Endothelial cell of umbilical vein (primary cell): ENCODE data around the gene SLC19A1. TPM values are rescaled to one million over a fixed set of nuclear protein-coding genes. Genes with fewer than 3 reads are reported as not detected.

Source experiments
- BruUV-seq: library from RNA; stranded (reverse); fragments of 400-500 nt; replicated peaks from 2 replicates; lab custom pipeline; 2021; lab: Mats Ljungman, UMichigan
- CTCF ChIA-PET: fragments of 300-600, 350-600 bp; sonication (Branson Sonifier 250); formaldehyde crosslinking; loops from one replicate; lab custom pipeline; 2021; ENCODE audit warnings: antibody characterized with exemption, inconsistent platforms; lab: Charles Lee
- POLR2A ChIA-PET: fragments of 300-600, 350-600 bp; sonication (Branson Sonifier 250); formaldehyde crosslinking; loops from one replicate; lab custom pipeline; 2021; ENCODE audit warnings: antibody characterized with exemption, inconsistent platforms; lab: Charles Lee
- DNase-seq: peaks from one replicate; pipeline ENCODE4 v3.0.0-alpha.2; 2011; ENCODE audit warnings: low read depth, low spot score
- FAIRE-seq: peaks from 2 replicates; lab custom pipeline; 2011; peaks lifted over from hg19 to GRCh38; lab: Jason Lieb, UNC
- H2AFZ ChIP-seq: 2 replicates; pipeline ENCODE4 v1.6.0; 2012; ENCODE audit warnings: low read depth, low read length, control low read depth, inconsistent platforms
- H3K27ac ChIP-seq: 2 replicates; pipeline ENCODE4 v1.5.1; 2011; ENCODE audit warnings: low read depth, mild to moderate bottlenecking, control low read depth, low read length, moderate library complexity; ENCODE audit not compliant: insufficient read depth
- H3K27me3 ChIP-seq, 2 experiments: 2 replicates each; pipeline versions ENCODE4 v1.6.0 to v1.6.1; 2011; ENCODE audit warnings: low read length in 2 of 2, mixed read lengths in 1 of 2; ENCODE audit not compliant: control insufficient read depth in 2 of 2, insufficient read depth in 2 of 2
- H3K36me3 ChIP-seq, 2 experiments: 2 replicates in 1 of 2; 3 replicates in 1 of 2; pipeline ENCODE4 v1.5.1; 2011; ENCODE audit warnings: low read length in 2 of 2, mild to moderate bottlenecking in 1 of 2, moderate library complexity in 1 of 2; ENCODE audit not compliant: control insufficient read depth in 2 of 2, insufficient read depth in 2 of 2; ENCODE audit errors: extremely low read depth in 1 of 2
- H3K4me1 ChIP-seq: 3 replicates; pipeline ENCODE4 v1.5.1; 2011; ENCODE audit warnings: mild to moderate bottlenecking, low read length; ENCODE audit not compliant: control insufficient read depth, insufficient read depth; ENCODE audit errors: extremely low read depth
- H3K4me2 ChIP-seq: 2 replicates; pipeline ENCODE4 v1.6.1; 2011; ENCODE audit warnings: low read length, control low read depth, mixed read lengths; ENCODE audit not compliant: insufficient read depth
- H3K4me3 ChIP-seq, 3 experiments: fragments of 200-600 bp in 1 of 3; sonication (generic), shearing (Covaris generic) in 1 of 3; replicated peaks in 1 of 3; 2 replicates each; pipeline ENCODE4 v1.5.1; 2011 to 2016; ENCODE audit warnings: control low read depth in 3 of 3, low read length in 3 of 3, mild to moderate bottlenecking in 2 of 3, inconsistent platforms in 1 of 3, low read depth in 1 of 3, moderate library complexity in 1 of 3; ENCODE audit not compliant: insufficient read depth in 1 of 3
- H3K79me2 ChIP-seq: 2 replicates; pipeline ENCODE4 v1.6.0; 2012; ENCODE audit warnings: low read length, inconsistent platforms; ENCODE audit not compliant: control insufficient read depth, insufficient read depth
- H3K9ac ChIP-seq: replicated peaks from 2 replicates; pipeline ENCODE3; 2011; ENCODE audit warnings: low read length, control low read depth; ENCODE audit not compliant: insufficient read depth; ENCODE audit errors: extremely low read depth
- H3K9me1 ChIP-seq: replicated peaks from 3 replicates; pipeline ENCODE4 v1.6.0; 2011; ENCODE audit warnings: mild to moderate bottlenecking, low read length; ENCODE audit not compliant: control insufficient read depth, insufficient read depth; ENCODE audit errors: extremely low read depth
- H3K9me3 ChIP-seq: replicated peaks from 2 replicates; pipeline ENCODE4 v1.5.1; 2012; ENCODE audit warnings: low read length, inconsistent platforms; ENCODE audit not compliant: control insufficient read depth, insufficient read depth
- H4K20me1 ChIP-seq: replicated peaks from 2 replicates; pipeline ENCODE3; 2011; ENCODE audit warnings: mild to moderate bottlenecking, low read length; ENCODE audit not compliant: control insufficient read depth, insufficient read depth; ENCODE audit errors: extremely low read depth
- EZH2 ChIP-seq: IDR thresholded peaks from 2 replicates; pipeline ENCODE4 v1.6.1; 2012; ENCODE audit warnings: borderline replicate concordance, low read depth, mild to moderate bottlenecking, moderate library complexity, low read length, inconsistent platforms; ENCODE audit not compliant: severe bottlenecking
- FOS ChIP-seq: IDR thresholded peaks from 2 replicates; pipeline ENCODE4 v1.6.1; 2011; ENCODE audit warnings: mild to moderate bottlenecking, low read length, moderate library complexity, borderline replicate concordance; ENCODE audit not compliant: insufficient read depth
- GATA2 ChIP-seq: IDR thresholded peaks from 2 replicates; pipeline ENCODE4 v1.7.0; 2011; ENCODE audit warnings: low read depth, mild to moderate bottlenecking, moderate library complexity, mixed read lengths, low read length; ENCODE audit not compliant: insufficient read length, insufficient read depth
- JUN ChIP-seq: IDR thresholded peaks from 2 replicates; pipeline ENCODE4 v1.6.1; 2011; ENCODE audit warnings: borderline replicate concordance, low read depth; ENCODE audit not compliant: insufficient read length, insufficient read depth
- MAX ChIP-seq: IDR thresholded peaks from 2 replicates; pipeline ENCODE4 v1.6.1; 2011; ENCODE audit not compliant: insufficient read depth, insufficient read length
- MYC ChIP-seq: IDR thresholded peaks from one replicate; pipeline ENCODE4 v1.6.1; 2011; ENCODE audit warnings: mild to moderate bottlenecking, low read depth, low read length
- POLR2A ChIP-seq: IDR thresholded peaks from 2 replicates; pipeline ENCODE4 v1.6.1; 2012; ENCODE audit warnings: low read depth, mild to moderate bottlenecking, control low read depth, low read length
- dilution Hi-C: fragments of 300-500 bp; cut with MboI; formaldehyde crosslinking; loops from one replicate; pipeline ENCODE4 v1.15.0; 2019; ENCODE audit warnings: low sequenced_read_pairs; ENCODE audit not compliant: extremely low pct_ligation_motif_present
- intact Hi-C: fragments of 100-400 bp; cut with micrococcal nuclease; formaldehyde crosslinking; loops from one replicate; pipeline ENCODE4 v1.10.0; 2022
- polyA plus RNA-seq, 4 experiments: library from polyadenylated mRNA; depleted of rRNA in 3 of 4; stranded (reverse) in 3 of 4; unstranded in 1 of 4; fragments of >200 nt; gene quantifications; 2 replicates each; pipeline versions ENCODE4 v1.2.1 to v1.2.3, GENCODE V29; 2011 to 2012; ENCODE audit warnings: missing spikeins in 1 of 4
- total RNA-seq: library from RNA; stranded (reverse); gene quantifications from 2 replicates; pipeline ENCODE4 v1.2.3, GENCODE V29; 2021
- TF ChIP-seq, protein P1 (sequence below), 2 donors: IDR thresholded peaks; 1 replicate in 1 of 2; 2 replicates in 1 of 2; pipeline ENCODE4 v1.5.1; 2011; ENCODE audit warnings: low read length in 2 of 2, mild to moderate bottlenecking in 2 of 2, moderate library complexity in 2 of 2, control low read depth in 1 of 2, inconsistent platforms in 1 of 2, low read depth in 1 of 2; ENCODE audit not compliant: insufficient read depth in 1 of 2; ENCODE audit errors: extremely low read depth in 1 of 2

SLC19A1 gene
- total and polyA plus RNA-seq, 2 donors (not counting 3 experiments of a cell fraction or from before 2014, with no cell fraction given): 36.3 to 54.6 TPM

DNA sequence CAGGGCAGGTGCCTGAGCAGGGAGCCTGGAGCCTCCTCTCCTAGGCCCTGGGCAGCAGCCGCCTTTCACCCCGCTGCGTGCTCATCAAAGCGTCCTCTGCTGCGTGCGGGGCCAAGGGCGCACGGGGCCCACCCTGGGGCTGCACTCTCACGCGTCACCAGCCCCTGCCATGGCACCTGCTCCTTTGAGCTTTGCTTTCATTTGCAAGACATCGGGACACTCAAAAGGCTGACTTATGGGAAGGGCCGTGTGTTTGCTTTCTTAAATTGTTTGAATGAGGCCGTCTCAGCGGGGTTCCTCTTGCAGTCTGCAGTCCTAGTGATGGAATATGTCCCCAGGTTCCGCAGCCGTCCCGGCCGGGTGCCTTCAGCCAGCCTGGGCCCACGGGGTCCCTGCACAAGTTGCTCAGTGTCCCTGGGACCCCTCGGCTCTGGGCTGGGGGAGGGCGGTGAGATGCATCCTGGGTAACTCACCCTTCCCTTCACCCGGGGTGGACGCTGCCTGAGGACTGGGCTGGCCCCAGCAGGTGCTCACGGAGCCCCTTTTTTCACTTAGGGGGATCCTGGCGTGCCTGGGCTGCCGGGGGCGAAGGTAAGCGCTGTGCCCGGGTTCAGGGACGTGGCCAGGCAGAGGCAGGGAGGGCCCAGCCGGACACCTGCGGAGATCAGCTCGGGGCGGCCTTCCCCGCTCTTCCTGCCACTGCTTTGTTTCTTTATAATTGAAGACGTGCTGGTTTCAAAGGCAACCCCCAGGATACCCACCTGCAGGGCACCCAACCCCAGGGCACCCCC, 53.1 kb downstream of the SLC19A1 start:
- FAIRE-seq (no peak), DNase-seq (no peak)
- no peaks in the 10 kb centered on the region for H3K79me2 ChIP-seq
- no peaks in the 10 kb centered on the region for H3K9me3 ChIP-seq
- no peaks in the 10 kb centered on the region for H3K4me1 ChIP-seq
- no peak overlapping the region for H3K27ac ChIP-seq
- TF ChIP-seq MYC (no peak), FOS (no peak), JUN (no peak), POLR2A (no peak), GATA2 (no peak), MAX (no peak), EZH2 (no peak)
- TF ChIP-seq, protein P1, sequence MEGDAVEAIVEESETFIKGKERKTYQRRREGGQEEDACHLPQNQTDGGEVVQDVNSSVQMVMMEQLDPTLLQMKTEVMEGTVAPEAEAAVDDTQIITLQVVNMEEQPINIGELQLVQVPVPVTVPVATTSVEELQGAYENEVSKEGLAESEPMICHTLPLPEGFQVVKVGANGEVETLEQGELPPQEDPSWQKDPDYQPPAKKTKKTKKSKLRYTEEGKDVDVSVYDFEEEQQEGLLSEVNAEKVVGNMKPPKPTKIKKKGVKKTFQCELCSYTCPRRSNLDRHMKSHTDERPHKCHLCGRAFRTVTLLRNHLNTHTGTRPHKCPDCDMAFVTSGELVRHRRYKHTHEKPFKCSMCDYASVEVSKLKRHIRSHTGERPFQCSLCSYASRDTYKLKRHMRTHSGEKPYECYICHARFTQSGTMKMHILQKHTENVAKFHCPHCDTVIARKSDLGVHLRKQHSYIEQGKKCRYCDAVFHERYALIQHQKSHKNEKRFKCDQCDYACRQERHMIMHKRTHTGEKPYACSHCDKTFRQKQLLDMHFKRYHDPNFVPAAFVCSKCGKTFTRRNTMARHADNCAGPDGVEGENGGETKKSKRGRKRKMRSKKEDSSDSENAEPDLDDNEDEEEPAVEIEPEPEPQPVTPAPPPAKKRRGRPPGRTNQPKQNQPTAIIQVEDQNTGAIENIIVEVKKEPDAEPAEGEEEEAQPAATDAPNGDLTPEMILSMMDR (IDR thresholded peaks at IDR 0.05; ENCODE audit: extremely low read depth in 1 of 2, insufficient read depth in 1 of 2, low read depth in 1 of 2, low read length in 2 of 2): no peak
- intact Hi-C loops (no loop called here), dilution Hi-C loops (no loop called here)
- peaks cover 6 to 30% of the 10 kb centered on the region in 2 experiments for H3K36me3 ChIP-seq
- H3K9me1 ChIP-seq: no peaks in the 10 kb centered on the region
- H3K4me2 ChIP-seq: no peak overlapping the region
- no peak overlapping the region for H3K4me3 ChIP-seq
- H3K9ac ChIP-seq: no peak overlapping the region
- no peaks in the 10 kb centered on the region for H3K27me3 ChIP-seq
- no peak overlapping the region for H2AFZ ChIP-seq
- no peaks in the 10 kb centered on the region for H4K20me1 ChIP-seq
- ChIA-PET CTCF (no interaction called here), POLR2A (no interaction called here)
- BruUV-seq: no TSS peak
